GM21723 (cell line): Measurements from ENCODE around the gene ZNF750.

Source experiments
- ATAC-seq: cut with Tn5 transposase; IDR thresholded peaks from one replicate; pipeline ENCODE4 v1.9.1; 2021; ENCODE audit warnings: mild to moderate bottlenecking, moderate library complexity; ENCODE audit not compliant: unreplicated experiment

Gene ZNF750

GRCh38 chr17:82814834-82815233, 25.0 kb downstream of the ZNF750 start:
- no peak for ATAC-seq

- no peak for ATAC-seq
Measured at GRCh38 chr17:82813299-82814051, 26.3 kb downstream of the ZNF750 start.

- ATAC-seq: no peak
Measured at GRCh38 chr17:82812601-82813000, 27.2 kb downstream of the ZNF750 start.

GRCh38 chr17:82812058-82812457, 27.8 kb downstream of the ZNF750 start:
- no peak for ATAC-seq

DNA sequence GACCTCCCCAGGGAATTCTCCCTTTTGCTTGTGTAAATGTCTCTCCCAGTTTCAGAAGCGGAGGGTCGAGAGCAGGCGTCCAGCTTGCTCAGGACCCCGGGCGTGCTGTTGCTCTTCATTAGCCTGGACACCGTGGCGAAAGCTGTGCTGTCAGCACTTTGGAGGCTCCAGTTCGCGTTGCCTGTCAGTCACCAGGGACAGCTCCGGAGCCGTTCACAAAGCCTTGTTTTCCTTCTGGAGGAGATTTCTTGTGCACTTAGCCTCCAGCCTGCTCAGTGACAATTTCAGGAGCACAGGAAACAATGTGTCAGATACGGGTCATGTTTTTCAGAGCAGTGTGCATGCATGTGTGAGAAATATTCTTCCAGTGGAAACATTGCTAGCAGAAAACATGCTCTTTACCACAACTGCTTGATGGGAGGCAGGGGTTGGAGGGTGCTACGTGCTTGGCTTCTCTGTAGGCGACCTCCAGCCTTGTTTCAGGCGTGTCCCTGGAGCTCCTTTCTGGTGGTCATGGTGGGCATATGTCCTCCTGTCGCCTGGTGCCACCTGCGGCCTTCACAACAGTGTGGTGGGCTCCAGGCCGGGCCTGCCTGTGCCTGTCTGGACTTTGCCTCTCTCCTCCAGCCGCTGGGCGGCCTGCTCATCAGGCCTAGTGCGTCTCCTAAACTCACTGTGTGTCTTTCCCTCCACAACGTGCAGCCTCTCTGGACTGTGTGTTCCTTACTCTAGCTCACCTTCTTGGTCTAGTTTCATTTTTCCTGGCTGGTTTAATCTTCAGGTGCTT, 29.0 kb downstream of the ZNF750 start:
- no peak for ATAC-seq

DNA sequence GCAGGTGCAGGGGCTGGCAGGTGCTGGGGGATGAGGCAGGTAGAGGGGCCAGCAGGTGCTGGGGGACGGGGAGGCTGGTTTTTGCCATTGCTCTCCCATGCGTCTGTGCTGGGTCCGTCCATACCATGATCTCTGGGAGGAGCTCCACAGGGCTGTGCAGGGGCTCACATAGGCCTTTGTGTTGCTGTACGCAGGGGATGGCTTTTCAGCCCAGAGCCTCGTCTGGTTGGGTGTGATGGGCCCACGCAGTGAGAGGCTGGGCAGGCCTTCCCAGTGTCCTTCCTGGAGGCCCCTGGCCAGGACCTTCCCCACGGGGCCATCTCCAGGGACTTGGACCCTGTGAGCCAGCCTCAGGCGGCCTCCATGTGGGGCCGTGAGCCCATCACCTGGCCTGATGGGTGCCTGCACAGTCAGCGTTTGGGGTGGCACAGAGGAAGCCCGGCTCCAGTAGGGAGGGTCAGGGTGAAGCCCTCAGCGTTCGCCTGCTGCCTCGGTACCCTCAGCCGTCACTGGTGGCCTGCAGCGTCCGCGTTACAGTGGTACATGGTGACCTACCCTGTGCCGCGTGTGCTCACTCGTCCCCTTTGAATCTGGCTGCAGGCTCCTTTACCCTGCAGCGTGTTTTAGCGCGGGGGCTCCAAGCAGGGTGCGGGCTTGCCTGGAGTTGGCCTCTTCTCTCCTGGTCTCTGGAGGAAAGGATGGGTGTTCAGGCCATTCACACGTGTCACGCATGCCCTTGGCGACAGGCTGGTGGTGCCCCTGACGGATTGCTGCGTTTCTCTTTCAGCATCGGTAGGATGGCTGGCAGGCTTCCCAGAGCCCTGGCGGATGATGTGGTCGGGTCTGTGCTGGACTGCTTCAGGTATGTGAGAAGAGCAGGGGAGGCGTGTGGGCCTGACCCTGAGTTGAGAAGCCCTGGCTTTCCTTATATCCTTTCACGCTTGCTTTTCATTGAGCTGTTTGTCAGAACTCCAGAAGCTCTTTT, 30.6 kb downstream of the ZNF750 start:
- ATAC-seq: no peak

DNA sequence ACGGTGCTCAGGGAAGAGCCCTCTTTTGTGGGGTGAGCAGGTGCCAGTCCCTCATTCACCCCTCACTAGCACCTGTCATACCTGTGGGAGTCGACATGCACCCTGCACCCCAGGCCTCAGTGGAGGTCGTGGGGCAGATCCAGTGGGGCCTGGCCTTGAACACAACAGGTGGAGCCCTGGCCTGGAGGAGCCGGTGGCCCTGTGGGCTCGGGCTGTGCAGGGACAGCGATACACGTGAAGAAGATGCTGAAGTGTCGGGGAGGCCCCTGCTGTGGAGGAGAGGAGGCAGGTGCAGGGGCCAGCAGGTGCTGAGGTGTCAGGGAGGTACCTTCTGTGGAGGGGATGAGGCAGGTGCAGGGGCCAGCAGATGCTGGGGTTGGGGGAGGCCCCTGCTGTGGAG, 31.8 kb downstream of the ZNF750 start:
- ATAC-seq: no peak

GRCh38 chr17:82807562-82807961, 32.3 kb downstream of the ZNF750 start:
- ATAC-seq: no peak

DNA sequence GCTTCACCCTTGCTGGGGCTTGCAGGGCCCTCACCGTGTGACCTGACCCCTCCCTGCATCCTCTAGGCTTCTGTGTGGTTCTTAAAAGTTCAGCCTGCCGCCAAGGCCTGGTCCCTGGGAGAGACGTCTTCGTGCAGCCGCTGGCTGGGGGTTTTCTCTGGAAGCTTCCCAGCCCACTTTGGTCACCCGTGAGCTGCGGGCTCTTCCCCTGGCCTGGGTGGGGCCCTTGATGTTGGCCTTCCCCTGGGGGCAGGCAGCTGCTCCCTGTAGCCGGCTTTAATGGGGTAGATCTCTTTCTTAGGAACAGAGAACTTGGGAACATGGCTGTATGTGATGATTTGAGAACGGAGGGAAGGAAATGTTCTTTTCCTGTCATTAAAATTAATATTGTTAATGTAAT, 32.7 kb downstream of the ZNF750 start:
- ATAC-seq: no peak

- ATAC-seq: no peak
Measured at GRCh38 chr17:82806645-82807044, 33.2 kb downstream of the ZNF750 start.

- no peak for ATAC-seq
Measured at GRCh38 chr17:82805823-82806222, 34.0 kb downstream of the ZNF750 start.

DNA sequence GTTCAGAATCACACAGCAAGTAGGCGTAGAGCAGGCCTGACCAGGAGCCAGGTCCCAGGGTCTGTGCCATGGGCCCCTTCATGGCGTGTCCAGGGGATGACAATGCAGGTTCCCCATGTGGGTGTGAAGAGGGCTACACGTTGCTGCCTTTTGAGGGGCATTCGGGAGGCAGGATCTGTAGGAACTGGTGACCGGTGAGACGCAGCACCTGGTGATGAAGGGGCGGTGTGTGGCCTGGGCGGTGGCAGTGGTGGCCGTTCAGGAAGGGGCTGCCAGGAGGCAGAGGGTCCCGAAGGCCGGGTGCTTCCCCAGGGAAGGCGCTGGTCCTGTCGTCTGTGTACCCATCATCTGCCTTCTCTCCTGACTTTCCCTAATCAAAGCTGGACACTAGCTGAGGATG, 34.6 kb downstream of the ZNF750 start:
- no peak for ATAC-seq

- ATAC-seq: no peak
Measured at GRCh38 chr17:82804442-82805191, 35.2 kb downstream of the ZNF750 start.

DNA sequence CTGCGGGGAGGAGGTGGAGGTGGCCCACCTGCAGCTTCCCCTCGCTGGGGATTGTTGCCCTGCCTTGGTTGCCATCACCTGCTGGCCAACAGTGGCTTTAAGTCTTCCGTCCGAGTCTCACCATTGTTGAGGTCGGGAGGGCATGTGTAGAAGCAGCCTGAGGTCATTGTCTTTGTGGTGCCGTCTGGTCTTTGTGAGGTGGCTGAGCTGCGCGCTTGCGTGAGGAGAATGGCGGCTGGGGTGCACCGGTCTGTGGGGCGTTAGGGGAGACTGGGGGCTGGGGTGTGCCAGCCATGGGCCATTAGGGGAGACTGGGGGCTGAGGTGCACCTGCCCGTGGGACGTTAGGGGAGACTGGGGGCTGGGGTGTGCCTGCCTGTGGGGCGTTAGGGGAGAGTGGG, 36.2 kb downstream of the ZNF750 start:
- no peak for ATAC-seq

GRCh38 chr17:82803185-82803584, 36.6 kb downstream of the ZNF750 start:
- ATAC-seq: no peak

GRCh38 chr17:82802075-82802780, 37.6 kb downstream of the ZNF750 start:
- no peak for ATAC-seq

DNA sequence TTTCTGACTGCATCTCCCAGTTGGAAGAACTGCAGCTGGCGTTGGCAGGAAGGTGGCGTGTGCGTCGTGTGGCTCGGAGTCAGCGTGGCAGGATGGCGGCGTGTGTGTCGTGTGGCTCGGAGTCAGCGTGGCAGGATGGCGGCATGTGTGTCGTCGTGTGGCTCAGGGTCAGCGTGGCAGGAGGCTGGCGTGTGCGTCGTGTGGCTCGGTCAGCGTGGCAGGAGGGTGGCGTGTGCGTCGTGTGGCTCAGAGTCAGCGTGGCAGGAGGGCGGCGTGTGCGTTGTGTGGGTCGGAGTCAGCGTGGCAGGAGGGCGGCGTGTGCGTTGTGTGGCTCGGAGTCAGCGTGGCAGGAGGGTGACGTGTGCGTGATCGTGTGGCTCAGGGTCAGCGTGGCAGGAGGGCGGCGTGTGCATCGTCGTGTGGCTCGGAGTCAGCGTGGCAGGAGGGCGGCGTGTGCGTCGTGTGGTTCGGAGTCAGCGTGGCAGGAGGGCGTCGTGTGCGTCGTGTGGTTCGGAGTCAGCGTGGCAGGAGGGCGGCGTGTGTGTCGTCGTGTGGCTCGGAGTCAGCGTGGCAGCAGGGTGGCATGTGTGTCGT, 38.3 kb downstream of the ZNF750 start:
- ATAC-seq: no peak

GRCh38 chr17:82800885-82801284, 38.9 kb downstream of the ZNF750 start:
- ATAC-seq: no peak

GRCh38 chr17:82799591-82799990, 40.2 kb downstream of the ZNF750 start:
- ATAC-seq: no peak
